ENCODE data around the gene CYLD. TPM values are rescaled to one million over a fixed set of nuclear protein-coding genes. Genes with fewer than 3 reads are reported as not detected.

The CYLD gene
- total RNA-seq, 2 experiments from 2014 or later, result 235 to 254 TPM

DNA sequence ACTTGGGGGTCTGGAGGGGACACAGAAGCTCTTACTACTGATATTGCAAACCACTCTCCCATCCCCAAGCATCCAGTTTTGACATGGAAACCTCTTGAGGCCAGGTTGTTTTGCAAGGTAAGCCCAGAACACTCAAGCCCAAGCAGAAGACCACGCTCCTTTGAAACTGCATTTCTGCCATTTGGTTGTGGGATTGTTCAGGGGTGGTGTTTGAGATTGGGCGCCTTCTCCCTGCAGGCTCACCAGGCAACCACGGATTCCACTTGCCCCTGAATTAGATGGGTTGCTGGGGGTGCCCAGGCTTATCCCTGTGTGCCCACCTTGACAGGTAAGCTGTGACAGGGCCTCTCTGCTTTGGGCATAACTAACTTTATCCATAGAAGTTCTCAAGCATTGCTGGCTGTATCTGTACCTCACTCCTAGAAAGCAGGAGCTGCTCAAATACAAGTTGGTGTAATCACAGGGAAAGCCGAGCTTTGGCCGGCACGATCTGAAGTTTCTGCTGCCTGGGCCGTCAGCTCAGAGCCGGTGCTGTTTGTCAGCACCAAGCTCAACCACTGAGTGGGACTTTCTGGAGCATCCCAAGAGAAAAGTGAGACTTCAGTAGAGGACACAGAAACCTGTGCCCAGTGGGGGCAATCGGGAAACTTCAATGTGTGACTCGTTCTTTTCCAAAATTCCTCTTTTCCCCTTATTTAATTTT lies 93.6 kb downstream of the CYLD start:
- Mint-ChIP-seq H3K4me3 (no peak overlapping the region), H3K9me3 (no peaks in the 10 kb centered on the region), H3K4me1 (peaks cover 7% of the 10 kb centered on the region), H3K27ac (no peak overlapping the region), H3K36me3 (ENCODE audit: low read depth) (no peaks in the 10 kb centered on the region), H3K27me3 (peaks cover 7% of the 10 kb centered on the region)
- POLR2A ChIA-PET, result no interaction called here
- CTCF ChIA-PET, result interaction anchor here (1.0 kb wide), 1 partner anchor 29 kb away, joined by 3 read pairs; no protein-coding TSS in a partner anchor
- no peak for DNase-seq

DNA sequence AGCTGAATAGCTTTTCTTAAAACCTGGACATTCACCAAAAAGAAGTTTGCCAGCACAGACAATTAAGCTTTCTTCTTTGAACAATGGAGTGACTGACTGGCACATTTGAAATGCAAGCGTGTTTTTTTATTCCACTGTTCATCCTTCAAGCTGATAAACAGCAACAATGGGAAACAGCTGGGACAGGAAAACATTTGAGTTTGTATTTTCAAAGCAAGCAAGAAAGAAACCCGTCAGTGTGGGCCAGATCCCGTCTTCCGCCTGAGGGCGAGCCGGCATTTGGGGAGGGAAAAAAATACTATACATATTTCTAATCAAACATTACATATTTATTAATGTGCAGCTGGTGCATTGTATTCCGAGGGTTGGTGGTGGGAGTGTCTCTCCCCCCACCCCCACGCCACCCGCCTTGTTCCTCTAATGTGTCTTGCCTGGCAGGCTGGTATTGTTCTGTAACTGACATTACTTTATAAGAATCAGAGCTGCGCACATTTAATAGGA lies 94.3 kb downstream of the CYLD start:
- Mint-ChIP-seq H3K4me3 (no peak overlapping the region), H3K36me3 (ENCODE audit: low read depth) (no peaks in the 10 kb centered on the region), H3K4me1 (peaks cover 12% of the 10 kb centered on the region), H3K27ac (no peak overlapping the region), H3K9me3 (no peaks in the 10 kb centered on the region), H3K27me3 (peaks cover 7% of the 10 kb centered on the region)
- ChIA-PET POLR2A (no interaction called here), CTCF (interaction anchor here (1.0 kb wide), 1 partner anchor 30 kb away, joined by 3 read pairs; no protein-coding TSS in a partner anchor)
- DNase-seq, result no peak

DNA sequence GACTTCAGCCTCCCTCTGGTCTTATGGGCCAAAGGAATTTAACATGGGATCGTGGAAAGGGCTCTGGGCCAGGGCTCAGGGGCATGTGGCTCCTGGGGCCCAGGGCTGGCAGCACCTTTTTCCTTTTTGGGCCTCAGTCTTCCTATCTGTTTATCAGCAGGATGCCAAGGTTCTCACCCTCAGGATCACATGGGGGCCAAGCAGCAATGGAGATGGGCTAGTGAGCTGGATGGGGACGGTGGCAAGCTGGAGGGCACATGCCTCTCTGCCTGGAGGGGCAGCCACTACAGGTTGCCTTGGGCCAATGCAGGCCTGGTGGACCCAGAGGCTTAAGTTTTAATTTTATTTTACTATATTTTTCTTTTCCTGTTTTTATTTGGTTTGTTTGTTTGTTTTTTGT lies 95.4 kb downstream of the CYLD start:
- no peak overlapping the region for H3K27ac Mint-ChIP-seq

DNA sequence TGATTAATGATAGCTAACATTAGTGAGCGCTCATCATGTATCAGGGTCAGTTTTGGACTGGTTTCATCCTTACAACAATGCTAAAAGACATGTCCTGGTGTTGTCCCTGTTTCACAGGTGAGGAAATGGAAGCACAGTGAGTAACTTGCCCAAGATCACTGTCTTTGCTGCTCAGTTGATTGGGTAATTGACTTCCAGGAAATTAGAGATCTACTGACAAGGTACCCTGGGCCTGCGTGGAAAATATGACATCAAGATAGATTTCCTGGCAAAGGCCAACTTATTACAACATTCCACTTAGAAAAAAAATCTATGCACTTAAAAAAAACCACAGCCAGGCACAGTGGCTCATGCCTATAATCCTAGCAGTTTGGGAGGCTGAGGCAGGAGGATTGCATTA lies 96.3 kb downstream of the CYLD start:
- H3K4me1 Mint-ChIP-seq, result peaks cover 25% of the 10 kb centered on the region
- peaks cover 12% of the 10 kb centered on the region for H3K27me3 Mint-ChIP-seq
- H3K4me3 Mint-ChIP-seq, result no peak overlapping the region
- ChIA-PET CTCF (no interaction called here), POLR2A (no interaction called here)
- no peaks in the 10 kb centered on the region for H3K9me3 Mint-ChIP-seq
- DNase-seq, result no peak
- no peak overlapping the region for H3K27ac Mint-ChIP-seq
- no peaks in the 10 kb centered on the region for H3K36me3 Mint-ChIP-seq (ENCODE audit: low read depth)

More for the DNA sequence above, 95.4 kb downstream of the CYLD start:
- DNase-seq, result no peak
- no peaks in the 10 kb centered on the region for H3K9me3 Mint-ChIP-seq
- H3K4me3 Mint-ChIP-seq, result no peak overlapping the region
- peaks cover 8% of the 10 kb centered on the region for H3K27me3 Mint-ChIP-seq
- peaks cover 19% of the 10 kb centered on the region for H3K4me1 Mint-ChIP-seq
- no peaks in the 10 kb centered on the region for H3K36me3 Mint-ChIP-seq (ENCODE audit: low read depth)
- POLR2A ChIA-PET, result no interaction called here
- CTCF ChIA-PET, result no interaction called here

DNA sequence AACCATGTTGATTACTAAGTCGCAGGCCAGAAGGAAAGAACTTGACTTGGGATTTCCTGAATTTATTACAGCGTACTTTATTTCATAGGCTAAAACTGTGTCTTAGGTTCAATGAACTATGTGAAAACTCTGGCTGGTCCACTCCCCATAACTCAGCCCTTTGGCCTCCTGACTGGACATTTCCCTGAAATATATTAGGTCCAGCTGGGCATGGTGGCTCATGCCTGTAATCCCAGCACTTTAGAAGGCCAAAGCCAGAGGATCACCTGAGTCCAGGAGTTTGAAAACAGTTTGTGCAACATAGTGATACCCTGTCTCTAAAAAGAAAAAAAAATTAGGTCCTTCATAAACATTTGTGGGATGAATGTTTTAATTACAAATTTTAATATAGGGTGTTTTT lies 97.0 kb downstream of the CYLD start:
- DNase-seq, result no peak
- H3K4me3 Mint-ChIP-seq, result no peak overlapping the region
- no peaks in the 10 kb centered on the region for H3K36me3 Mint-ChIP-seq (ENCODE audit: low read depth)
- no peak overlapping the region for H3K27ac Mint-ChIP-seq
- peaks cover 25% of the 10 kb centered on the region for H3K4me1 Mint-ChIP-seq
- peaks cover 12% of the 10 kb centered on the region for H3K27me3 Mint-ChIP-seq
- POLR2A ChIA-PET, result no interaction called here
- CTCF ChIA-PET, result no interaction called here
- H3K9me3 Mint-ChIP-seq, result no peaks in the 10 kb centered on the region

DNA sequence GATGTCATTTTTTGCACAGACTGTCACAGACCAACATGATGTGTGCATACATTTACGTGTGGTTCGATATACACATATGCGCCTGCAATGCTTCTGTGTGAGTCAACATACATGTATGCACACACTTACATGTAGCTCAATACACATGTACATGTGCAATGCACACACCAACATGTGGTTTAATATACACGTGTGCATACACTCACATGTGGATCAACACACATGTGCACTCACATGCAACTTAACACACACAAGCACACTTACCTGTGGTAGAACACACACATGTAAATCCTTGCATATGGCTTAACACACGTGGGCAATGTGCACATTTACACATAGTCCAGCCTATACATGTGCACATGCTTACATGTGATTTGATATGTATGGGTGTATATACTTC lies 97.5 kb downstream of the CYLD start:
- Mint-ChIP-seq H3K36me3 (ENCODE audit: low read depth) (no peaks in the 10 kb centered on the region), H3K4me1 (peaks cover 25% of the 10 kb centered on the region), H3K9me3 (no peaks in the 10 kb centered on the region), H3K4me3 (no peak overlapping the region), H3K27me3 (peaks cover 12% of the 10 kb centered on the region), H3K27ac (no peak overlapping the region)
- DNase-seq, result no peak
- CTCF ChIA-PET, result no interaction called here
- POLR2A ChIA-PET, result no interaction called here

DNA sequence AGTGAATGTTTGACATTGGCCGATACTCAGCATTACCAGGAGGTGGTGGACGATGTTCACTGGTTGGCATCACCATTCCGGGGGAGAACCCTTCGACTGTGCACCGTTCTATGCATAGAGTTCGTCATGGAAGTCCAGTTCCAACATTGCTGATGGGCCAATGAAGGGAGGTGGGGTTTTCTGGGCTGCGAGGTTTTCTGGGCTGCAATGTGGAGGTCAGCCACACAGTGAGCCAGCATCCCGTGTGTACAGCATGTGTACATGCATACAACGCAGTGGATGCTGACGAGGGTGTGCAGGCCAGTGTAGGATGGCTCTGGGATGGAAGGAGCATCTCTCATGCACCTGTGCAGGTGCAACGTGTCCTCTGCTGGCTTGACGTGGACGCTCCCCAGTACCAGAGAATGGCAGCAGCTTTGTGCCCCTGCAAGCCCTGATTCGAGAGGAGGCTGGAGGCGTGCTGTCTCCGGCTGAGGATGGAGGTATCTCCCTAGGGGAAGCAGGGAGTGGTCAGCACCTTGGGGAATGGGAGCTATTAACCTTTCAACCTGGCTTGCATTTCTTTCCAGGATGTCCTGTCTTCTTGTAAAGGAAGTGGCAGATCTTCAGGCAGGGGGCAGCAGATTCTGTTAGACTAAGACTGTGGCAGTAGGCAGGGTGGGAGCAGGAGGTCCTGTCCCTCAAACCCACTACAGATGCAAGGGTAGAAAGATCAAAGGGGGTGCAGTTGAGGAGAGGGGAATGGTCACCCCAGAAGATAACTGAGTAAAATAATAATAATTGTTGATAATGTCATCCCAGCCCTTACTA lies 98.2 kb downstream of the CYLD start:
- CTCF ChIA-PET, result no interaction called here
- Mint-ChIP-seq H3K4me3 (no peak overlapping the region), H3K36me3 (ENCODE audit: low read depth) (no peaks in the 10 kb centered on the region), H3K27me3 (peaks cover 17% of the 10 kb centered on the region), H3K27ac (no peak overlapping the region), H3K4me1 (peaks cover 25% of the 10 kb centered on the region), H3K9me3 (no peaks in the 10 kb centered on the region)
- POLR2A ChIA-PET, result no interaction called here
- no peak for DNase-seq

DNA sequence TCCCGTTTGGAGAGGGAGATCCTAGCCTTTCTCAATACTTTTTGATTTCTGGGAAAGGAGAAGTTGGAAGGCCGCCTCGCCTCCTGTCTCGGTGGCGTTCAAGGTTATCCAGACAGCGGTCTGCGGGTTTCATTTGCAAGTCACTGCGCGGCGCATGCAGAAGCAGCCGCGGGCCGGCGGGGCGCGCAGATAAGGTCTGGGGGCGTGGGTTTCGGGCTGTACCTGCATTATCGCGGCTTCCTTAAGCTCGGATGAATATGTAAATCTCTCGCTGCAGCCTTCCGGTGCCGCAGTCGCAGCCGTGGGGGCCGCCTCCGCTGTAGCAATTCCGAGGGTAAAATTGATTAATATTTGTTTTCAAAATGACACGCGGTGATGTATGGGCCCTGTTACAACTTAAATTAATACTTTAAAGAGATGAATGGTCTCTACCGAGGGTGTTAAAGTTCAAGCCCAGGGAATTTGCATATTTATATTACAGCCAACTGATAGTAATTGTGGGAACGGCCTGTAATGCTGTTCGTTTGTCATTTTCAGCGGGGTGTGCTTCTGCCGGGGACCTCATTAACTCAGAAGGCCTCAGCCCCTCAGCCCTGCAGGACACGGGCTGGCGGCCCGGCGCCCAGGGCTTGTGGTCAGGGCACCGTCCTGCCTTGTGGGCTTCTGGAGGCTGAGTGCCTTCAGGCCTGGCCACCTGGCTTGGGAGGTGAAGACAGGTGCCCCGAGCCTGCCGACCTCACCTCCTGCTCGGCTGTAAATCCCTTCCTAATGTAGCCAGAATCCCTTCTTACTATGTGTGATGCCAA lies 99.4 kb downstream of the CYLD start:
- H3K27me3 Mint-ChIP-seq, result peaks cover 22% of the 10 kb centered on the region
- peaks cover 25% of the 10 kb centered on the region for H3K4me1 Mint-ChIP-seq
- H3K4me3 Mint-ChIP-seq, result peak overlapping the region; percentile 52
- H3K9me3 Mint-ChIP-seq, result no peaks in the 10 kb centered on the region
- no peaks in the 10 kb centered on the region for H3K36me3 Mint-ChIP-seq (ENCODE audit: low read depth)
- no peak overlapping the region for H3K27ac Mint-ChIP-seq
- ChIA-PET POLR2A (no interaction called here), CTCF (no interaction called here)
- peak; percentile 27 for DNase-seq

DNA sequence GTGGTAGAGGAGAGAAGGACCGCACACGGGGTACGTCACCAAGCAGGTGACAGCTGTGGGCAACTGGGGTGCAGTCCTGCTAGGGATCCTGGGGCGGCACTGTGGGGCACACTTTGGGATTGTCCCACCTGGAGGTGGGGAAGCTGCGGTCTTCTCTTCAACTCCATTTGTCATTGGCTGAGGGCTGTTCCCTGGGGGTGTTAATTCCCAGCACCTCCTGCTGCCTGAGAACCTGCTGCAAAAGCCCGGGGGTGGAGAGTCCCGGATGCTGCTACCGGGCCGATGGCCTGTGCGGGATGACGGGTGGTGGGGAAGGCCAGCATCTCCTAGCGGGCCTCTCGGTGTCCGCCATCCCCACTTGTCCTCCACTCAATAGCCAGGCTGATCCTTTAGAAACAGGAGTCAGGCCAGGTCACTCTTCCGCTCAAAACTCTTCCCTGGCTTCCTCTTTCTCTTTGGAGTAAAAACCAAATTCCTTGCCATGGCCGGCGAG lies 100.2 kb downstream of the CYLD start:
- Mint-ChIP-seq H3K4me3 (no peak overlapping the region), H3K4me1 (peaks cover 25% of the 10 kb centered on the region), H3K36me3 (ENCODE audit: low read depth) (no peaks in the 10 kb centered on the region), H3K27ac (no peak overlapping the region), H3K27me3 (peaks cover 22% of the 10 kb centered on the region), H3K9me3 (no peaks in the 10 kb centered on the region)
- no peak for DNase-seq
- POLR2A ChIA-PET, result no interaction called here
- CTCF ChIA-PET, result no interaction called here

DNA sequence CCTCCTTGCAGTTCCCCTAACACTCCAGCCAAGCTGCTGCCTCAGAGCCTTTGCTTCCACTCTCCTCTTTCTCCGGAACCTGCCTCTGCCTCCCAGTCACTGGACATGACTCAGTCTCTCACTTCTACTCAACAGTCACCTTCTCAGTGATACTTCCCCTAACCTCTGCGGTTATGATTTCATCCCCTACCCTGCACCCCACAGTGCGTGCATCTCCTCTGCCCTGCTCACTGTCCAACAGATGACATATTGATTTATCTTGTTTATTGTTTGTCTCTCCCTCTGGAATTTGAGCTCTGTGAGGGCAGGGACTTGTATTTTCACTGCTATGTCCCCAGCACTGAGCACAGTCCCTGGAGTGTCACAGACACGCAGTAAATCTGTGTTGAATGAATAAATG lies 100.7 kb downstream of the CYLD start:
- CTCF ChIA-PET, result no interaction called here
- POLR2A ChIA-PET, result no interaction called here
- Mint-ChIP-seq H3K27me3 (peaks cover 22% of the 10 kb centered on the region), H3K36me3 (ENCODE audit: low read depth) (no peaks in the 10 kb centered on the region), H3K27ac (no peak overlapping the region), H3K9me3 (no peaks in the 10 kb centered on the region), H3K4me3 (no peak overlapping the region), H3K4me1 (peaks cover 25% of the 10 kb centered on the region)
- no peak for DNase-seq

DNA sequence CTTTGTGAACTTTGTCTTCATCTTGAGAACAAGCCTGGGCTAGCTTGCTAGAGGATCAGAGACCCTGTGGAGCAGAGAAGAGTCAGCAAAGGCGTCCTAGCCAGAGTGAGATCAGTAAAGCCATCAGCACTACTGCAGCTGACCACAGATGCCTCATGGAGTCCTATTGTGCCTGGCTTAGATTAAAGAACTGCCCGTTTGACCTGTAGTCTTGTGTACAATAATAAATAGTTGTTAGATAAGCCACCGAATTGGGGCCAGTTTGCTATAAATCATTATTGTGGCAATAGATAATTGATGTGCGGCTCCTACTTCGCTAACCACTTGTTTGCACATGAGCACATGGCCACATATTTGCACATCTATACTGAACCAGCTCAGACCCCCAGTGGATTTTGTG lies 103.0 kb downstream of the CYLD start:
- H3K4me1 Mint-ChIP-seq, result peaks cover 20% of the 10 kb centered on the region
- H3K36me3 Mint-ChIP-seq (ENCODE audit: low read depth), result no peaks in the 10 kb centered on the region
- ChIA-PET POLR2A (no interaction called here), CTCF (no interaction called here)
- H3K27ac Mint-ChIP-seq, result no peak overlapping the region
- peaks cover 27% of the 10 kb centered on the region for H3K27me3 Mint-ChIP-seq
- H3K4me3 Mint-ChIP-seq, result no peak overlapping the region
- no peaks in the 10 kb centered on the region for H3K9me3 Mint-ChIP-seq
- DNase-seq, result no peak

DNA sequence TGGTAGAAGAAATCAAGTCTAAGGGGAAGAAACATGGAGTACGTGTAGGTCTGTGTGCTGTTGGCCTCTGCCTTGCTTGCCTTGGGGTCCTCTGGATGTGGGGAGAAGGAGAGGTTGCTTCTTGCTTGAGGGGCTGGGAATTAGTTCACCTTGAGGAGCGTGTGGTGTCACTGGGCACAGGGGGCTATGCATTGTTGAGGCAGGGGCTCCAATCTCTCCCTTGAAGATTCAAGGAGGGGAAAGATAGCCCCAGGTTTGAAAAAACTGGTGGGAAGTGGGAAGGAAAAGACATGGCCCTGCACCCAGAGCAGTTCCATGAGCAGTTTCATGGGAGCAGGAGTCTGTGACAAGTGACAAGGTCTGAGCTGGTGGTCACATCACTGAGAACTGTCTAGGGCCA lies 103.4 kb downstream of the CYLD start:
- CTCF ChIA-PET, result no interaction called here
- no peak for DNase-seq
- POLR2A ChIA-PET, result no interaction called here

DNA sequence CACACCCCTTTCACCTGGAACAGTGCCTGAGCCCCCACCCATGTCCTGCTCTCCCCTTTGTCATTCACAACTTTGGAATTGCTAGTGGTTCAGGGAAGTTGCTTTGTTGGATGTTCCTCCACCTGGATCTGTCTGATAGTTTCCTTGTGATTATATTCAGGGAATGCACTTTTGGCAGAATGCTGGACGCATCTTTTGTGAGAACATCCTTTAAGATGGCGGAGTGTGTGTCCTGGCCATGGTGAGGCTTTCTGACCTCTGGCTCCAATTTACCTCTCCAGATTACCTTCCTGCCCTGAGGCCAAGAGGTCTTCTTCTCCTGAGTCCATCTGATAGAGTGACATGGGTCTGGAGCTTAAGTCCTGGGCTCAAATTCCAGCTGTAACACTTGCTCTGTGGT lies 104.6 kb downstream of the CYLD start:
- POLR2A ChIA-PET, result no interaction called here
- Mint-ChIP-seq H3K27me3 (peaks cover 29% of the 10 kb centered on the region), H3K9me3 (no peaks in the 10 kb centered on the region), H3K27ac (no peak overlapping the region), H3K36me3 (ENCODE audit: low read depth) (no peaks in the 10 kb centered on the region), H3K4me1 (peaks cover 10% of the 10 kb centered on the region), H3K4me3 (no peak overlapping the region)
- DNase-seq, result no peak
- CTCF ChIA-PET, result no interaction called here

More for the DNA sequence above, 103.4 kb downstream of the CYLD start:
- H3K36me3 Mint-ChIP-seq (ENCODE audit: low read depth), result no peaks in the 10 kb centered on the region
- peaks cover 24% of the 10 kb centered on the region for H3K27me3 Mint-ChIP-seq
- H3K9me3 Mint-ChIP-seq, result no peaks in the 10 kb centered on the region
- peaks cover 19% of the 10 kb centered on the region for H3K4me1 Mint-ChIP-seq
- no peak overlapping the region for H3K27ac Mint-ChIP-seq
- no peak overlapping the region for H3K4me3 Mint-ChIP-seq

All from activated CD4-positive, alpha-beta memory T cell treated with anti-CD3 and anti-CD28 coated beads, Interleukin-2, amount 10 ng/mL, durations not matched to agents 7 days and 5 days (primary cell).